Smooth muscle cell (in vitro differentiated cells): ENCODE measurements around the gene S1PR1. TPM values are rescaled to one million over a fixed set of nuclear protein-coding genes. Genes with fewer than 3 reads are reported as not detected.

ENCODE experiments used
- DNase-seq: peaks from one replicate; lab custom pipeline; 2025; ENCODE audit not compliant: unreplicated experiment; lab: John Stamatoyannopoulos, UW
- H2AFZ ChIP-seq: fragments of 200-600 bp; sonication (generic); 2 replicates; pipeline ENCODE4 v1.6.0; 2016; ENCODE audit warnings: antibody characterized with exemption, low read depth, mild to moderate bottlenecking
- H3F3A ChIP-seq: fragments of 200-600 bp; sonication (generic); 2 replicates; pipeline ENCODE4 v1.6.0; 2017; ENCODE audit warnings: antibody characterized with exemption, low read depth
- H3K27ac ChIP-seq: fragments of 200-600 bp; sonication (generic); 2 replicates; pipeline ENCODE4 v1.5.1; 2016; ENCODE audit warnings: low read depth, mild to moderate bottlenecking
- H3K27me3 ChIP-seq: fragments of 200-600 bp; sonication (generic); 2 replicates; pipeline ENCODE4 v1.6.1; 2016; ENCODE audit warnings: low read depth, mild to moderate bottlenecking
- H3K36me3 ChIP-seq: fragments of 200-600 bp; sonication (generic); 2 replicates; pipeline ENCODE4 v1.5.1; 2016; ENCODE audit warnings: low read depth
- H3K4me1 ChIP-seq: fragments of 200-600 bp; sonication (generic); 2 replicates; pipeline ENCODE4 v1.5.1; 2016; ENCODE audit warnings: low read depth
- H3K4me2 ChIP-seq: fragments of 200-600 bp; sonication (generic); 2 replicates; pipeline ENCODE4 v1.6.0; 2016; ENCODE audit warnings: mild to moderate bottlenecking
- H3K4me3 ChIP-seq: fragments of 200-600 bp; sonication (generic); 2 replicates; pipeline ENCODE4 v1.5.1; 2016; ENCODE audit warnings: mild to moderate bottlenecking
- H3K79me2 ChIP-seq: fragments of 200-600 bp; sonication (generic); 2 replicates; pipeline ENCODE4 v1.6.0; 2016; ENCODE audit warnings: low read depth, mild to moderate bottlenecking
- H3K9ac ChIP-seq: fragments of 200-600 bp; sonication (generic); 2 replicates; pipeline ENCODE4 v1.6.0; 2016; ENCODE audit warnings: low read depth
- H3K9me3 ChIP-seq: fragments of 200-600 bp; sonication (generic); replicated peaks from 2 replicates; pipeline ENCODE4 v1.5.1; 2016; ENCODE audit warnings: low read depth
- H4K20me1 ChIP-seq: fragments of 200-600 bp; sonication (generic); 2 replicates; pipeline ENCODE4 v1.6.0; 2016; ENCODE audit warnings: low read depth
- WGBS: methylation state at CpG from one replicate; pipeline ENCODE4 v1.1.7; 2016; ENCODE audit warnings: low lambda C conversion rate; 5-methylcytosine and 5-hydroxymethylcytosine counted together
- polyA plus RNA-seq: library from polyadenylated mRNA; unstranded; fragments of >200 nt; fragmentation: Nextera tagmentation; extraction: Ambion mirVana; gene quantifications from 2 replicates; pipeline ENCODE4 v1.2.1, GENCODE V29; 2016
- total RNA-seq: library from RNA; depleted of rRNA; stranded (reverse); fragments of >200 nt; gene quantifications from 2 replicates; pipeline ENCODE4 v1.2.3, GENCODE V29; 2014
- TF ChIP-seq, protein P1 (sequence below): fragments of 200-600 bp; sonication (generic); IDR thresholded peaks from 2 replicates; pipeline ENCODE4 v1.5.1; 2017; ENCODE audit warnings: borderline replicate concordance, mild to moderate bottlenecking, antibody characterized with exemption; ENCODE audit not compliant: insufficient read depth, poor library complexity, severe bottlenecking

The S1PR1 gene
- total and polyA plus RNA-seq, 2 experiments from 2014 or later, result 12.0 to 12.1 TPM

DNA sequence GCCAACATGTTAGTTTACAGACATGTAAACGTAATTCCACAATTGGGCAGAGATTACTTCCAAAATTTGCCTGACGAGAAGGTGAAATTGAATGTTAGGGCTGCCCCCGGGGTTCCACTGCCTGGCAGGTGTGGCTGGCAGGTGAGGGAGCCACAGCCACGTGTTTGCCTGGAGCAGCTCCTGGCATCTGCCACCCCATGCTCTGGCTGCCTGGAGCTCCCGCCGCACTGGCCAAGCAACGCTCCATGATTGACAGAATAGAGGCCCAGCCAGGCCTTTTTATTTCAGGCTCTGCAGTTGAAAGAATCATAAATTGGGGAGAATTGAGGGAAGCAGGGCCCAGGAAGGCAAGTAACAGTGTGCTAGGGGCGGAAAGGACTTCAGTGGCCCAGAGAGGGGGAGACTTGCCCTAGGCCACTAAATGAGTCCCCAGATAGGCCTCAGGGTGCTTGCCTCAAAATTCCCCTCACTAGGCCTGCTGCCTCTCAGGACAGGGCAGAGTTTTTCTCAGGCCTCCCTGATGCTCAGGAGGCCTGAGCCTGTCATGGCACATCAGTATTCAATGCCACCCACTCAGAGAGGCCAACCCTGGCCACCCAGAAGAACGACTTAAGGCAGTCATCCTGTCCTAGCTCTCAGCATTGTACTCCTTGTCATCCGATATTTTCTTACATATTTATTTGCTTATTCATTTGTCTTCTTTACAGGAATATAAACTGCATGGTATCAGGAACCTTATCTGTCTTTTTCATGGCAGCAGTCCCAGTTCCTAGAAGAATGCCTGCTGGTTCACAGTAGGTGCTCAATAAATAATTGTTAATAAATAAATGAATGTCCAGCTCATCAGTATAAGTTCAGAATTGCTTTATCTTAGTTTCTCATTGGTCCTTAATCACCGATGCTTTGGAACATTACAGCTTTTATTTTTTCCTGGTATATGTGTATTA is 16.6 kb upstream of the S1PR1 start:
- H3K4me2 ChIP-seq, result no peak overlapping the region
- no peaks in the 10 kb centered on the region for H3F3A ChIP-seq
- H3K27ac ChIP-seq, result no peak overlapping the region
- no peaks in the 10 kb centered on the region for H3K79me2 ChIP-seq
- no peak overlapping the region for H3K9ac ChIP-seq
- 90% methylated on average over 11 of the region's 11 CpGs for WGBS
- DNase-seq, result no peak
- H4K20me1 ChIP-seq, result no peaks in the 10 kb centered on the region
- H3K36me3 ChIP-seq, result no peaks in the 10 kb centered on the region
- H2AFZ ChIP-seq, result no peak overlapping the region
- no peaks in the 10 kb centered on the region for H3K9me3 ChIP-seq
- H3K4me3 ChIP-seq, result no peak overlapping the region
- H3K27me3 ChIP-seq, result no peaks in the 10 kb centered on the region
- TF ChIP-seq, protein P1, sequence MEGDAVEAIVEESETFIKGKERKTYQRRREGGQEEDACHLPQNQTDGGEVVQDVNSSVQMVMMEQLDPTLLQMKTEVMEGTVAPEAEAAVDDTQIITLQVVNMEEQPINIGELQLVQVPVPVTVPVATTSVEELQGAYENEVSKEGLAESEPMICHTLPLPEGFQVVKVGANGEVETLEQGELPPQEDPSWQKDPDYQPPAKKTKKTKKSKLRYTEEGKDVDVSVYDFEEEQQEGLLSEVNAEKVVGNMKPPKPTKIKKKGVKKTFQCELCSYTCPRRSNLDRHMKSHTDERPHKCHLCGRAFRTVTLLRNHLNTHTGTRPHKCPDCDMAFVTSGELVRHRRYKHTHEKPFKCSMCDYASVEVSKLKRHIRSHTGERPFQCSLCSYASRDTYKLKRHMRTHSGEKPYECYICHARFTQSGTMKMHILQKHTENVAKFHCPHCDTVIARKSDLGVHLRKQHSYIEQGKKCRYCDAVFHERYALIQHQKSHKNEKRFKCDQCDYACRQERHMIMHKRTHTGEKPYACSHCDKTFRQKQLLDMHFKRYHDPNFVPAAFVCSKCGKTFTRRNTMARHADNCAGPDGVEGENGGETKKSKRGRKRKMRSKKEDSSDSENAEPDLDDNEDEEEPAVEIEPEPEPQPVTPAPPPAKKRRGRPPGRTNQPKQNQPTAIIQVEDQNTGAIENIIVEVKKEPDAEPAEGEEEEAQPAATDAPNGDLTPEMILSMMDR, result no peak
- H3K4me1 ChIP-seq, result no peaks in the 10 kb centered on the region

DNA sequence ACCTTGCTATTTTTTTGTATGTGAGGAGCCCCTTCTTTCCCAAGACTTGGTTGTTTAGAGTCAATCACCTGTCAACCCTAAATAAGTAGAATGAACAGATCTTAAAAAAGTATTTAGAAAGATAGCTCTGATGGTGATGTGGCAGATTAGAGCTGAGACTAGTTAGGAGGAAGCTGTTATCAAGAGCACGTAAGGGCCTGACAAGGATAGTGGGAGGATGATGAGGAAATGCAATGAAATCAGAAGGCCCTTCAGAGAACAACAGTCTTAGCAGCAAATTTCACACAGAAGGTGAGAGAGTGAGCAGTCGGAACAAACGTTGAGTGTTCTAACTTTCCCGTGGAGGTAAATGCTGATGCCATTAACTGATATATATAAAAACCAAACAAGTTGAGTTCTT is 15.9 kb upstream of the S1PR1 start:
- Histone ChIP-seq H3K27ac (no peak overlapping the region), H3K9ac (no peak overlapping the region), H3K4me3 (no peak overlapping the region), H3K79me2 (no peaks in the 10 kb centered on the region), H3K4me1 (no peaks in the 10 kb centered on the region), H3K27me3 (no peaks in the 10 kb centered on the region), H3K9me3 (no peaks in the 10 kb centered on the region), H2AFZ (no peak overlapping the region), H4K20me1 (no peaks in the 10 kb centered on the region), H3K36me3 (no peaks in the 10 kb centered on the region), H3F3A (no peaks in the 10 kb centered on the region), H3K4me2 (no peak overlapping the region)
- WGBS, result 81% methylated on average over 4 of the region's 4 CpGs
- TF ChIP-seq, protein P1, result no peak
- no peak for DNase-seq

DNA sequence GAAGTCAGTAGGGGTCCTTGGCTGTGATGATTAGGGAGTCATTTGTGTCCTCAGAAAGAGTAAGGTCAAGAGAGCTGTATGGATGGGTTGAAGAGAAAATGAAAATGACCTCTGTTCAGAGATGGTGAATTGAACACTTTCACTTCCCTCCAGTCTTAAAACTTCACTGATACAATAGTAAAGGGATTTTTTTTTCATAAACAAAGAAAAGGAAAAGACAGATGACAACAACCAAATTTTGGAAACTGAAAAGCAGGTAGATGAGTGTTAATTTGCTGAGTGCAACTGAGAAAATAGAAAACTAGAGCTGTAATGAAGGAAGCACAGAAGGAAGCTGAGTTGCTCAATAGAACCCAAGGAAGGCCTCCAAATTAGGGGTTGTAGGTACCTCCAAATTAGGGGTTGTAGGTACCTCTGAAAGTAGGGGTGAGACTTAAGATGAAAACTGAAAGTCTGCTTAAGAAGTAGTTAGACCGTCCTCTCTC is 14.8 kb upstream of the S1PR1 start:
- no peaks in the 10 kb centered on the region for H4K20me1 ChIP-seq
- H3K9ac ChIP-seq, result no peak overlapping the region
- H3K4me1 ChIP-seq, result no peaks in the 10 kb centered on the region
- no peak overlapping the region for H3K27ac ChIP-seq
- H3K4me3 ChIP-seq, result no peak overlapping the region
- H3F3A ChIP-seq, result no peaks in the 10 kb centered on the region
- no peaks in the 10 kb centered on the region for H3K27me3 ChIP-seq
- WGBS, result 100% methylated on average over 1 of the region's 1 CpG
- H3K4me2 ChIP-seq, result no peak overlapping the region
- DNase-seq, result no peak
- H2AFZ ChIP-seq, result no peak overlapping the region
- no peaks in the 10 kb centered on the region for H3K79me2 ChIP-seq
- TF ChIP-seq, protein P1, result no peak
- no peaks in the 10 kb centered on the region for H3K36me3 ChIP-seq
- no peaks in the 10 kb centered on the region for H3K9me3 ChIP-seq
